HFF-Myc (cell line): ENCODE results near the gene ZNF469.

Experiments
- DNase-seq: peaks from one replicate; pipeline ENCODE4 v3.0.0-alpha.2; 2011; ENCODE audit warnings: low read depth; ENCODE audit errors: extremely low read depth
- H3K4me3 ChIP-seq: replicated peaks from 2 replicates; pipeline ENCODE4 v1.5.1; 2011; ENCODE audit warnings: low read depth, mild to moderate bottlenecking, control low read depth, low read length
- TF ChIP-seq, protein P1 (sequence below): IDR thresholded peaks from 2 replicates; pipeline ENCODE4 v1.5.1; 2012; ENCODE audit warnings: mild to moderate bottlenecking, low read depth, low read length, control low read depth; ENCODE audit errors: missing control alignments

The ZNF469 gene

DNA sequence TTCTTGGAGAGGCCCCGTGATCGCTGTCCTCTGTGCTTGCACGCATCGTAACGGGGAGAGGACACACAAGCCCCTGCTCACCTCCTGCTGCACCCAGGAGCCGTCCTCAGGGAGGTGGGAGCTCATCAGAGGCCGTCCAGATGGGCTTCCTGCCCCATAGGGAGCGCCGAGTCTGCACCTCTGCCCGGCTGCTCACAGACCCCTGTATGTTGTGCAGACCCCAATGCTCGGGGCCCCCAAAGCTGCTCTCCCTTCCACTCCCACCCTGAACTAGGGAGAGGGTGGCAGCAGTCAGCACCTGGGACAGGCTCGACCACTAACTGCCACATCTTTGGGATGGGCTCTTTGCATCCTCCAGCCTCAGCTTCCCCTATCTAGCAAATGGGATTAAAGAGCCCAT lies 4.4 kb upstream of the ZNF469 start:
- TF ChIP-seq, protein P1, sequence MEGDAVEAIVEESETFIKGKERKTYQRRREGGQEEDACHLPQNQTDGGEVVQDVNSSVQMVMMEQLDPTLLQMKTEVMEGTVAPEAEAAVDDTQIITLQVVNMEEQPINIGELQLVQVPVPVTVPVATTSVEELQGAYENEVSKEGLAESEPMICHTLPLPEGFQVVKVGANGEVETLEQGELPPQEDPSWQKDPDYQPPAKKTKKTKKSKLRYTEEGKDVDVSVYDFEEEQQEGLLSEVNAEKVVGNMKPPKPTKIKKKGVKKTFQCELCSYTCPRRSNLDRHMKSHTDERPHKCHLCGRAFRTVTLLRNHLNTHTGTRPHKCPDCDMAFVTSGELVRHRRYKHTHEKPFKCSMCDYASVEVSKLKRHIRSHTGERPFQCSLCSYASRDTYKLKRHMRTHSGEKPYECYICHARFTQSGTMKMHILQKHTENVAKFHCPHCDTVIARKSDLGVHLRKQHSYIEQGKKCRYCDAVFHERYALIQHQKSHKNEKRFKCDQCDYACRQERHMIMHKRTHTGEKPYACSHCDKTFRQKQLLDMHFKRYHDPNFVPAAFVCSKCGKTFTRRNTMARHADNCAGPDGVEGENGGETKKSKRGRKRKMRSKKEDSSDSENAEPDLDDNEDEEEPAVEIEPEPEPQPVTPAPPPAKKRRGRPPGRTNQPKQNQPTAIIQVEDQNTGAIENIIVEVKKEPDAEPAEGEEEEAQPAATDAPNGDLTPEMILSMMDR, result no peak
- no peak overlapping the region for H3K4me3 ChIP-seq
- DNase-seq, result no peak

DNA sequence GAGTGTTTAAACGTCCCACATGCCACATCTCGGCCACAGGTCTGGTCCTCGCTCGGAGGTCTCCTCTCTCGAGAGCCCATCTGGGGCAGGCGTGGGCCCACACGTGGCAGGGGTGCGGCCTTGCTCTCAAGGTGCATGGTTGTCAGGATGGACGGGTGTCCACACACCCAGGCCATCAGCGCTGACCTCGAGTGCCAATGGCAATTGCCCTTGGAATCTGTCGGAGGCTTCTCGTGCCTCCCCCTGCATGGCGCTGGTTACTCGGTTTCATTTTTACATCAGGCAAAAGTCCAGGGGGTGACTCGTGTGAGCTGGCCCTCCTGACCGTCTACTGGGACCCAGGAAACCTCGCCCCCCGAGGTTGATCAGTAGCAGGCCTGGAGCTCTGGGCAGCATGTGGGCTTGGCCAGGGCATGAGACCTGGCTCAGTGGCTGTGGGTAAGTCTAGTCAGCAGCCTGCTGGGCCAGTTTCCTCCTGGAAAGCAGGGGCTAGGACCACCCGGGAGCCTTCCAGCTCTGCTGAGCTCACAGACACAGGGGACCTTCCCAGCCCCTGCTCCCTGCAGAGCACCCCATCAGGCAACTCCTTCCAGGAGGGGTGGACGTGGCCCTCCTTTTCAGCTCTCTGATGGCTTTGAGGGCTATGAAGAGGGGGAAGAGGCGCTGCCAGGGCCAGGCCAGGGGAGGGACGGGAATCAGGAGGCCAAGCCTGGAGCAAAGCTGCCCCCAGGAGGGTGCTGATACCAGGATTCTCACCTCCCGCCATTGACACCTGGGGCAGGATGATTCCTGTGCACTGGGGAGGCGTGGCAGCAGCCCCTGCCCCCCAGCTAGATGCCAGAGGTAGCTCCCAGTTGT lies 3.7 kb upstream of the ZNF469 start:
- no peak overlapping the region for H3K4me3 ChIP-seq
- TF ChIP-seq, protein P1, result no peak
- no peak for DNase-seq

DNA sequence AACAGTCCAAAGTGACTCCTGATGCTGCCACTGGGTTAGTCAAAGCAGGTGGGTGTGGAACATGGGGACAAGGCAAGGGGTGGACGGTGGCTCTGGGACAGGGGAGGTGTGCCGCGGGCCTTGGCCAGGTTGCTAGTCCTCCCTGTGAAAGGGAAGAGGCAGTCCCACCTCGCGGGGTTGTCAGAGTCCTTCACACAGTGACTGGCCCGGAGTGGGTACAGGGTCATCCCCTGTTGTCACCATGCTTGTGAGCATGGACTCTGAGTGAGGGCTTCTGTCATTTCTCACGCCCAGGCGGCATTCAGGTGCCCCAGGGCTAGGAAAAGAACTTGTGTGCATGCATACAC lies 3.1 kb upstream of the ZNF469 start:
- TF ChIP-seq, protein P1, result no peak
- no peak for DNase-seq

DNA sequence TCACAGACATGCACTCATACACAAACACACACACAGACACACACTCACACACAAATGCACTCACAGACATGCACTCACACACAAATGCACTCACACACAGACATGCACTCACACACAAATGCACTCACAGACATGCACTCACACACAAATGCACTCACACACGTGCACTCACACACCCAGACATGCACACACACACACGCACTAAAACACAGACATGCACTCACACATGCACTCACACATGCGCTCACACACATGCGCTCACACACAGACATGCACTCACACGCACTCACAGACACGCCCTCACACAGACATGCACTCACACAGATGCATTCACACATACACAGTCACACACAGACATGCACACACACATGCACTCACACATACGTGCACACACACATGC lies 2.7 kb upstream of the ZNF469 start:
- H3K4me3 ChIP-seq, result no peak overlapping the region
- TF ChIP-seq, protein P1, result no peak
- DNase-seq, result no peak

More for the DNA sequence above, 3.1 kb upstream of the ZNF469 start:
- no peak overlapping the region for H3K4me3 ChIP-seq

DNA sequence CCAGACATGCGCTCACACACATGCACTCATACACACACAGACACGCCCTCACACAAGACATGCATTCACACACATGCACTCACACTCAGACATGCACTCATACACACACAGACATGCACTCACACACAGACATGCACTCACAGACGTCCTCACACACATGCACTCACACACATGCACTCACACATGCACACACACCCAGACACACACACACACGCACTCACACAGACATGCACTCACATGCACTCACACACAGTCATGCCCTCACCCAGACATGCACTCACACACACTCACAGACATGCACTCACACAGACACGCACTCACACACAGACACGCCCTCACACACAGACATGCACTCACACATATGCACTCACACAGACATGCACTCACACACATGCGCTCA lies 2.1 kb upstream of the ZNF469 start:
- DNase-seq, result no peak
- no peak overlapping the region for H3K4me3 ChIP-seq
- TF ChIP-seq, protein P1, result no peak

DNA sequence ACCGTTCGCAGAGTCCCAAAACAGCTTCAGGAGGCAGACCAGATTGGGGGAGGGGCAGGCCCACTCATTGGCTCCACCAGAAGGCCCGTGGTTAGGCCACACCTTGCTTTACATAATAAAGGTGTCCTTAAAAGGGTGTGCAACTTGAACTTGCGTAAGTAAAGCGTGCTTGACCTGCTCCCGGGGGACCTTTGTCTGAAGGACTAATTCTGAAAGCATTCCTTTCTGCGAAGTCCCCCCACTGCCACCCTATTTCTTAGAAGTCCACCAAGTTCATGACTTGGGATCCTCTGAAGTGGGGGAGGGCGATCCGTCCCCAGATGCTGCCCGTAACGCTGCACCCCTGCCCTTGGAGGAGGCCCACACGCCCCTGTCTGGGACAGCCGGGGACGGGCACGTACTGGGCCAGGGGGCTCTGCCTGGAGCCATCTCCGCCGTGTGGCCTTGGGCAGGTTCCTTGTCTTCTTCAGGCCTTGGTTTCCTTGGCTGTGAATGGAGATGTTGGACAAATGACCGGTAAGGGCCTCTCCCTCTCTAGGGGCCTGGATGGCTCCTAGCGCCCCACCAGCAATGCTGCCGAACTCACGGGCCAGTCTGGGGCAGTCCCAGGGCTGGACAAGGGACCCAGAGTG lies 823 bp upstream of the ZNF469 start:
- no peak for DNase-seq
- no peak overlapping the region for H3K4me3 ChIP-seq
- TF ChIP-seq, protein P1, result no peak
